Type B pancreatic cell (in vitro differentiated cells): Measurements from ENCODE around the gene PRDX6. TPM values are rescaled to one million over a fixed set of nuclear protein-coding genes. Genes with fewer than 3 reads are reported as not detected.

Source experiments
- DNase-seq: peaks from one replicate; pipeline ENCODE4 v3.0.0; 2021; ENCODE audit warnings: mixed read lengths; ENCODE audit not compliant: unreplicated experiment; ENCODE audit errors: extremely low spot score
- H3K27ac Mint-ChIP-seq: 2 replicates; pipeline ENCODE4 v1.8.0; 2021; ENCODE audit warnings: mild to moderate bottlenecking, mixed read lengths
- H3K27me3 Mint-ChIP-seq: 2 replicates; pipeline ENCODE4 v1.8.0; 2021; ENCODE audit warnings: mixed read lengths
- H3K36me3 Mint-ChIP-seq: 2 replicates; pipeline ENCODE4 v1.8.0; 2021; ENCODE audit warnings: mixed read lengths
- H3K4me1 Mint-ChIP-seq: one replicate; pipeline ENCODE4 v1.8.0; 2021; ENCODE audit warnings: mixed read lengths; ENCODE audit not compliant: unreplicated experiment
- H3K4me3 Mint-ChIP-seq: 2 replicates; pipeline ENCODE4 v1.8.0; 2021; ENCODE audit warnings: mild to moderate bottlenecking, mixed read lengths
- H3K9me3 Mint-ChIP-seq: 2 replicates; pipeline ENCODE4 v1.8.0; 2021; ENCODE audit warnings: mixed read lengths
- CTCF ChIP-seq: fragments of 200-600 bp; sonication (generic); conservative IDR thresholded peaks from 2 replicates; pipeline ENCODE4 v1.5.0; 2021; ENCODE audit warnings: antibody characterized with exemption, mild to moderate bottlenecking
- total RNA-seq: library from RNA; stranded (reverse); gene quantifications from 2 replicates; pipeline ENCODE4 v1.2.1, GENCODE V29; 2021; ENCODE audit warnings: low replicate concordance

Gene PRDX6
- total RNA-seq, 1 donor from 2014 or later: 333 TPM

- DNase-seq: no peak
- Mint-ChIP-seq H3K4me3 (no peak overlapping the region), H3K27me3 (no peaks in the 10 kb centered on the region), H3K27ac (no peak overlapping the region), H3K9me3 (no peaks in the 10 kb centered on the region), H3K4me1 (peaks cover 17% of the 10 kb centered on the region), H3K36me3 (no peaks in the 10 kb centered on the region)
- TF ChIP-seq CTCF: no peak
These were observed 26.3 kb downstream of the PRDX6 start for GRCh38 chr1:173503391-173503790.

GRCh38 chr1:173504268-173504667 lies 27.1 kb downstream of the PRDX6 start:
- H3K4me1 Mint-ChIP-seq: peaks cover 17% of the 10 kb centered on the region
- H3K9me3 Mint-ChIP-seq: no peaks in the 10 kb centered on the region

GRCh38 chr1:173505391-173505790 lies 28.3 kb downstream of the PRDX6 start:
- H3K27me3 Mint-ChIP-seq: no peaks in the 10 kb centered on the region
- H3K27ac Mint-ChIP-seq: no peak overlapping the region
- no peaks in the 10 kb centered on the region for H3K36me3 Mint-ChIP-seq
- no peak overlapping the region for H3K4me3 Mint-ChIP-seq
- DNase-seq: no peak
- no peak for TF ChIP-seq CTCF
- H3K9me3 Mint-ChIP-seq: no peaks in the 10 kb centered on the region
- H3K4me1 Mint-ChIP-seq: peaks cover 17% of the 10 kb centered on the region

More at GRCh38 chr1:173504268-173504667, 27.1 kb downstream of the PRDX6 start:
- Mint-ChIP-seq H3K27ac (no peak overlapping the region), H3K4me3 (no peak overlapping the region), H3K27me3 (no peaks in the 10 kb centered on the region), H3K36me3 (no peaks in the 10 kb centered on the region)
- no peak for DNase-seq
- TF ChIP-seq CTCF: no peak

GRCh38 chr1:173506437-173506836 lies 29.3 kb downstream of the PRDX6 start:
- Mint-ChIP-seq H3K27me3 (no peaks in the 10 kb centered on the region), H3K9me3 (no peaks in the 10 kb centered on the region), H3K27ac (peak overlapping the region; percentile 96), H3K4me1 (peaks cover 17% of the 10 kb centered on the region), H3K4me3 (no peak overlapping the region), H3K36me3 (no peaks in the 10 kb centered on the region)
- TF ChIP-seq CTCF: peak; percentile 43
- no peak for DNase-seq

GRCh38 chr1:173507205-173507846 lies 30.2 kb downstream of the PRDX6 start:
- peak overlapping the region; percentile 23 for H3K4me3 Mint-ChIP-seq
- peaks cover 17% of the 10 kb centered on the region for H3K4me1 Mint-ChIP-seq
- H3K27me3 Mint-ChIP-seq: no peaks in the 10 kb centered on the region
- no peak for TF ChIP-seq CTCF
- H3K27ac Mint-ChIP-seq: peak overlapping the region; percentile 96
- no peaks in the 10 kb centered on the region for H3K9me3 Mint-ChIP-seq
- no peak for DNase-seq
- H3K36me3 Mint-ChIP-seq: no peaks in the 10 kb centered on the region
